Activated CD4-positive, alpha-beta T cell treated with anti-CD3 and anti-CD28 coated beads for 24 hours (primary cell): ENCODE results near the gene ZMAT5.

Source experiments
- DNase-seq, 2 donors: peaks; one replicate each; pipeline ENCODE4 v3.0.0-alpha.2; 2020; ENCODE audit warnings: low read depth in 2 of 2

Gene ZMAT5

DNA sequence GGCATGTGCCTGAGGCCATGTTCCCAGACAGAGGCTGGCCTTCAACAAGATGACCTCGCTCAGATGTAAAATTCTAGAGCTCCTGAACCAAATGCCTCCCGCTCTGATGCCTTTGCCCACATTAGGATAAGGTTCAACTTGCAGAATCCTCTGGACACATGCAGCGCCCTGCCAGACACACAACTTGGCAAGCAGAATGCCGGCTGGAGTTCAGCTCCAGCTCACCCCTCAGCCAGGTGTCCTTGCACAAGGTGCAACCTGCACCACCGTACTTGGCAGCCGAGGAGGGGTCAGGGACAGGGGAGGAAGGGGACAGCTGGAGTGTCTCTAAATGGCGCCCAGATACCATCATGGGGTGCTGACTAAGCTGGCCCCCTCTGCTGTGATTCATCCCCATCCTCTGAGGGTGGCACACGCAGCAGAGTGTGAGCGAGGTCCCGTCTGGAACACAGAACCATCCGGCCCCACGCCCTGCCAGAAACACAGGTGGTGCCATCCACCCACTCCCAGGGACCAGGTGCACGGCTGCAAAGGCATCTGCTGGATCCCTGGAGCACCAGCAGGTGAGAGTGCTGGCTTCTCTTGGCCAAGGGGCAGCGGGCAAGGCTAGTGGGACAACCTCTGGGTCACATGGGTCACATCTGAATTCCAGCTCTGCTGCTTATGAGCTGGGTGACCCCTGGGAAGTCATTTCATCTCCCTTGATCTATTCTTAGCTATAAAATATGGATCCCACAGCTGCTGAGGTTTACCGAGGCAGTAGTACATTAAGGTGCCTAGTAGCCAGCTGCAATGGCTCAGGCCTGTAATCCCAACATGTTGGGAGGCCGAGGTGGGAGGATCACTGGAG, 12.8 kb downstream of the ZMAT5 start:
- DNase-seq: no peak

DNA sequence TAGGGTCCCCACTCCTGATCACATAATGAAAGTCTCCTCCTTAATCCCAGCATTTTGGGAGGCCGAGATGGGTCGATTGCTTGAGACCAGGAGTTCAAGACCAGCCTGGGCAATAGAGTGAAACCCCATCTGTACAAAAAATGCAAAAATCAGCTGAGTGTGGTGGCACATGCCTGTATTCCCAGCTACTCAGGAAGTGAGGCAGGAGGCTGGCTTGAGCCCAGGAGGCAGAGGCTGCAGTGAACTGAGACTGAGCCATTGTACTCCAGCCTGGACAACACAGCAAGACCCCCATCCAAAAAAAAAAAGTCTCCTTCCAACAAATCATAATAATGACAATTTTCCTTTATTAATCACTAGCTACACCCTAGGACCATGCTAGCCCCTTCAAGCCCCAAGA, 15.1 kb downstream of the ZMAT5 start:
- no peak for DNase-seq

DNA sequence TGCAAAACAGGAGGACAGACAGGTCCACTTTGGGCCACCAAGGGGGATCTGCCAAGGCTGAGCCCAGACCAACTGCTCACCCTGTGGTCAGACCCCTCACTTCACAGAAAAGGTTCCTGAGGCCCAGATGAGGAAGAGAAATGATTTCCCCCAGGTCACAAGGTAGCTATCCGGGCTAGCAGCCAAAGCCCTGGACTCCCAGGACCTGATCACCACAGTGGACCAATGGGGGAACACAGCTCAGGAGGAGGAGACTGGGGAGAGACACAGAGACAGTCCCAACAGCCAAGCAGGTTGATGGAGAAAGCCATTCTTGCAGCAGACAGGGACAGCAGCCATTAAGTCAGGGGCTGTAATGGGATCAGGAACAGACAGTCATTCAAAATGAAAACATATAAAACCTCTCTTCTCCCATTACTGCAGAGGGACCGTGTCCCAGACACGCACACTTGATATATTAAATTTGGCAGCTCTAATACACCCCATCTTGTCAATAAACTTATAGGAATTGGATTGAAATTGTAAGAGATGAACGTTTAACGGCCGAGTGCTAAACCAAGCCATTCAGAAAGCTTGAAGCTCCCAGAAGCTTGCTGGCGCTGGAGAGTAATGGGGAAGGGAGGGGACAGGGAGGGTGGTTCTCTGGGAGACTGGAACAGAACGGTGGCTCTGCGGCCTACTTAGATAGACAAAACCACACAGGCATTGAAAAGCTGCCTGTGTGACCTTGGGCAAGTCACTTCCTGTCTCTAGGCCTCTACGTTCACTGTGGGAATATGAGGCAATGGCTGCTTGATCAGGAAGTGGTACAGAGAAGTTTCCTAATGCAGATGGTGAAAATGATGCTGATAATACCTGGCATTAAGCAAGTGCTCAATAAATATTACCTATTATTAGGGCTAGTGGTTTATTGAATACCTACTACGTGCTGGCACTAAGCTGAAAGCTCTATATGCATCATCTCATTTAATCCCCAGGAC, 16.0 kb downstream of the ZMAT5 start:
- no peak for DNase-seq

DNA sequence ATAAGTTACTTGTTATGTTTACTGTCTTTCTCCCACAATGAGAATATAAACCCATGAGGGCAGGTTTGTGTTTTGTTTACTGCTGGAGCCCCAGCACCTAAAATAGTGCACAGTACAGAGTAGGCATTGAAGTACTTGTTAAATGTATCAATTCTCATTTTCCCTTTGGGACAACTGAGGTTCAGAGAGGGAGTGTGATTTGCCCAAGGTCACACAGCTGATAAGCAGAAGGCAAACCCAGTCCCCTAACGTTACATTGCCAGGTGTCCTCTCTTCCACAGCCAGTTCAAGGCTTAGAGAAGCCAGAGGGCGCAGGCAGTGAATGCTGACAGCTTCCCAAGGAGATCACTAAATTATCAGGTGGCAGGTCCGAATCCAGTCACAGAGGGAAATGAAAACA, 16.8 kb downstream of the ZMAT5 start:
- no peak for DNase-seq

GRCh38 chr22:29748248-29748893, 18.4 kb downstream of the ZMAT5 start:
- no peak for DNase-seq

GRCh38 chr22:29747832-29748231, 19.0 kb downstream of the ZMAT5 start:
- no peak for DNase-seq

DNA sequence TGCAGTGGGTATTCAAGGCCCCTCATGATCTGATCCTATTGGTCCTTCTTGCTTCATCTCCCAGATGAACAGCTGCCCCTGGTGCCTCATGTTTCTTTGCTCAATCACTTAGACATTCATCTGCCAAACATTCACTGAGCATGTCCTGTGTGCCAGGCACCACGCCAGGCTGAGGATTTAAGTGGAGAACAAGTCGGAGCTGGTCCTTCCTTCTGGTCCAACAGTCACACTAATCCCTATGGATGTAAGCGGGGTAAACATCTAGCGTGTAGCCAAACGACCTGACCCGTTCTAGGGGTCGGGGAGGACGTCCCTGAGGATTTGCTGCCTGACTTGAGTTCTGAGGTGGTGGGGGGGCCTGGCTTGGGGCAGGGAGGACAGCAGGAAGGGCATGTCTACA, 21.9 kb downstream of the ZMAT5 start:
- DNase-seq: no peak

DNA sequence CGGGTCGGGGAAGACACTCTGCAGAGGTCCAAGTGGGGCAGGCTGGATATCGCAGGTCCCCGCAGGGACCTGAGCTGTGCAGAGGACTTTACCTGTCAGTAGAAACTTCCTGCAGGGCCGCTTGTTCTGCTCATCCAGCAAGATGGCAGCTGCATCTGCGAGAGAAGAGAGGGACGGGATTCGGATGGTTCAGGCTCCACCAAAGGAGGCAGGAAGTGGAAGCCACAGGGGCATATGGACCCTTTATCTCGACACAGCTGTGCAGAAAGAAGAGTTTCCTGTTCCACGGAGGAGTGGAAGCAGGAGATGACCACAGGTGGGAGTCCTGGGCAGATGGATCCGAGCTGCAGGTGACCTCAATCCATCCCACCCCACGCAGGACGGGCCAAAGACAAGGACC, 24.5 kb downstream of the ZMAT5 start:
- no peak for DNase-seq

DNA sequence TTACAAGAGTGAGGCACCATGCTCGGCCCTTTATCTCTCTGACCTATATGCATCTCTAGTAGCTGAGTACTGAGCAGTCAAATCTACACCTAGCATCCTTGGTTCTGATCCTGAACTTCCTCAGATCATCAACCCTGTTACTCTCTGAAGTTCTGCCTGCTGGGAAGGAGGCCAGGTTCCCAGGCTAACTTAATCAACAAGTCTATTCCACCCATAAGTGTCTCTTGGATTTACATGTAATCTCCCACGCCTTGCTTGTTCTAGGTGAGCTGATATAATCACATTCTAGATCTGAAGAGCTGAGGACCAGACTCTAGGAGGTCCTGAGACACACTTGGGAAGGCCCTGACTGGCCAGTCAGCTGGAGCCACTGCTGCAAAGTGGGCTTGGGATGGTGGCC, 24.9 kb downstream of the ZMAT5 start:
- DNase-seq: no peak

- DNase-seq: no peak
Observed at GRCh38 chr22:29740216-29740615, 26.6 kb downstream of the ZMAT5 start.

GRCh38 chr22:29739346-29739875, 27.4 kb downstream of the ZMAT5 start:
- DNase-seq: no peak

DNA sequence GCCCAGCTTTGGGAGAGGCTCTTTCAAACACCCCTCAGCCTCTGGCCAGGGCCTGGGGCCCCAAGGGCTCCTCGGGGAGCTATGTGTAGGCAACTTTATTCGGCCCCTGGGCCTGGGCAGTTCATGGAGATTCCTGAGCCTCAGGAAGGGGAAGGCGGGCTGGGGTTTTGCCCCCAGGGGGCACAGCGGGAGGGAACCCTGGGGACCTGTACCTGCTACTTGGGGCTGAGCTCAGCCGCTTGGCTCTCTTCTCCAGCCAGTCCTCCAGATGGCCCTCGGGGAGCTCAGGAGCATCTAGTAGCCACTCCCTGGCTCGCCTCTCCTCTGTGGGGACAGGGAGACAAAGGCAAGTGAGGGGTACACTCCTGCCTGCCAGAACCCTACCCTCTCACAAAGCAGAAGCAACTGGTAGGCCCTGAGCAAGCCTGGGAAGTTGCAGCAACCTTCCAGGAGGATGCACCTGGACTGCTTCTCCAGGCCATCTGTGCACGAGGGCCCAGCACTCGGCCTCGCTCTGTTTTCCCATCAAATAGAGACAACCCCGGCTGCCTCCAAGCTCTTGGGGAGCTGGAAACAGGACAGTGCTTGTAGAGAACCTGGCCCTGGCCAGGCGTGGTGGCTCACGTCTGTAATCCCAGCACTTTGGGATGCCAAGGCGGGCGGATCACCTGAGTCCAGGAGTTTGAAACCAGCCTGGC, 28.5 kb downstream of the ZMAT5 start:
- DNase-seq: no peak

- no peak for DNase-seq
Observed at GRCh38 chr22:29737251-29738117, 29.3 kb downstream of the ZMAT5 start.

- no peak for DNase-seq
Observed at GRCh38 chr22:29735416-29735815, 31.4 kb downstream of the ZMAT5 start.

GRCh38 chr22:29734838-29735237, 32.0 kb downstream of the ZMAT5 start:
- DNase-seq: no peak

DNA sequence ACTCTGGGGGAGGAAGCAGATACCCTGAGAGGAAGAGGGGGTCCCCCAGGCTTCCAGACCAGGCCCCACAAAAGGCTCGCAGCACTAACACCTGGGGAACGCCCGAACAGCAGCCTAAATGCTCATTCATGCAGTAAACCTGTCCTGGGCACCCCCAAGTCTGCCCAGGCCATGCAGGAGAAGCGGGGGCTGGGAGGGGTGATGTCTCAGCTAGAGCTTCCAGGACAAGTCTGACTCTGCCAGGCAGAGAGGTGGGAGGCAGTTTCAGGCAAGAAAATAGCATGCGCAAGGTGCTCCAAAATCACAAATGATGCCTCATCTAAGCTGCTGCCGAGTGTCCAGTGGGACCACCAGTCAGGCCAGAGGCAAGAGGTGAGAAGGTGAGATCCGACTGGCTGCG, 32.4 kb downstream of the ZMAT5 start:
- DNase-seq: no peak

GRCh38 chr22:29733362-29734201, 33.2 kb downstream of the ZMAT5 start:
- DNase-seq: no peak

DNA sequence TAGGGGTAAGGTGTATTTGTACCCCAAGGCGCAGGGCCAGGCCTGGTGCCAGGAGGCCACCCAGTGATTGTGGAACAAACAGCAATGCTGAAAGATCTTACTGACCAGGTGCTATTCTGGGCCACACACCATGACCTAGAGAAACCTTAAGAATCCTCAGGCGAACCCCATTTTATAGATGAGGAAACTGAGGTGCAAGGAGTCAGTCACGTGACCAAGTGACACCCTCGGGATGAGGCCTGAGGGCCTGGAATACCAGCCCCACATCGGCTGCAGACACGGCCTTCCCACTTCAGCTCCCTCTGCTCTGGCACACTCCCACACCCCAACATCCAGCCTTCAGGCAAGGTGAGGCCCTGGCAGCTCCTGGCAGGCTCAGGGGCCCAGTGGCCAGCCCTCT, 33.9 kb downstream of the ZMAT5 start:
- DNase-seq: no peak

GRCh38 chr22:29731058-29731850, 35.6 kb downstream of the ZMAT5 start:
- DNase-seq: no peak
